GM20000 (cell line): ENCODE results near the gene XYLT1.

ENCODE experiments used
- DNase-seq: peaks from one replicate; pipeline ENCODE4 v3.0.0; 2012; ENCODE audit warnings: low spot score
- TF ChIP-seq, protein P1 (sequence below): IDR thresholded peaks from 2 replicates; pipeline ENCODE4 v1.5.1; 2012; ENCODE audit warnings: mild to moderate bottlenecking, control low read depth; ENCODE audit errors: extremely low read depth, missing control alignments

XYLT1 gene

DNA sequence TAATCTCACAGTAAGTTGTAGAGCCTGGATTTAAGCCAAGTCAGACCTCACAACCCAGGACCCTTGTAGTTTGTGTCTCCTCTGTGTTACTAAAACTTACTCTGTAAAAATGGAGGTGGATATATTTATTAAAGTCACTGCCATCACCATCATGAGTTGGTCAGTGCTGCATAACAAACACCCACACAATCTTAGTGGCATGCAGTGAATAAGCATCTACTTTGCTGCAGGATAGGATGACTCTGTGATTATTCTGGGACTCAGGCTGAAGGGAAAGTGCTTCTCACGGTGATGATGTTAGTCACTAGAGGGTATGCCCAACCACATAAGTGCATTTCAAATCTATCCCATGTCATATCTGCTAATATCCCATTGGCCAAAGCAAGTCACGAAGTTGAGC is 398.7 kb downstream of the XYLT1 start:
- TF ChIP-seq, protein P1, sequence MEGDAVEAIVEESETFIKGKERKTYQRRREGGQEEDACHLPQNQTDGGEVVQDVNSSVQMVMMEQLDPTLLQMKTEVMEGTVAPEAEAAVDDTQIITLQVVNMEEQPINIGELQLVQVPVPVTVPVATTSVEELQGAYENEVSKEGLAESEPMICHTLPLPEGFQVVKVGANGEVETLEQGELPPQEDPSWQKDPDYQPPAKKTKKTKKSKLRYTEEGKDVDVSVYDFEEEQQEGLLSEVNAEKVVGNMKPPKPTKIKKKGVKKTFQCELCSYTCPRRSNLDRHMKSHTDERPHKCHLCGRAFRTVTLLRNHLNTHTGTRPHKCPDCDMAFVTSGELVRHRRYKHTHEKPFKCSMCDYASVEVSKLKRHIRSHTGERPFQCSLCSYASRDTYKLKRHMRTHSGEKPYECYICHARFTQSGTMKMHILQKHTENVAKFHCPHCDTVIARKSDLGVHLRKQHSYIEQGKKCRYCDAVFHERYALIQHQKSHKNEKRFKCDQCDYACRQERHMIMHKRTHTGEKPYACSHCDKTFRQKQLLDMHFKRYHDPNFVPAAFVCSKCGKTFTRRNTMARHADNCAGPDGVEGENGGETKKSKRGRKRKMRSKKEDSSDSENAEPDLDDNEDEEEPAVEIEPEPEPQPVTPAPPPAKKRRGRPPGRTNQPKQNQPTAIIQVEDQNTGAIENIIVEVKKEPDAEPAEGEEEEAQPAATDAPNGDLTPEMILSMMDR: no peak
- DNase-seq: no peak

DNA sequence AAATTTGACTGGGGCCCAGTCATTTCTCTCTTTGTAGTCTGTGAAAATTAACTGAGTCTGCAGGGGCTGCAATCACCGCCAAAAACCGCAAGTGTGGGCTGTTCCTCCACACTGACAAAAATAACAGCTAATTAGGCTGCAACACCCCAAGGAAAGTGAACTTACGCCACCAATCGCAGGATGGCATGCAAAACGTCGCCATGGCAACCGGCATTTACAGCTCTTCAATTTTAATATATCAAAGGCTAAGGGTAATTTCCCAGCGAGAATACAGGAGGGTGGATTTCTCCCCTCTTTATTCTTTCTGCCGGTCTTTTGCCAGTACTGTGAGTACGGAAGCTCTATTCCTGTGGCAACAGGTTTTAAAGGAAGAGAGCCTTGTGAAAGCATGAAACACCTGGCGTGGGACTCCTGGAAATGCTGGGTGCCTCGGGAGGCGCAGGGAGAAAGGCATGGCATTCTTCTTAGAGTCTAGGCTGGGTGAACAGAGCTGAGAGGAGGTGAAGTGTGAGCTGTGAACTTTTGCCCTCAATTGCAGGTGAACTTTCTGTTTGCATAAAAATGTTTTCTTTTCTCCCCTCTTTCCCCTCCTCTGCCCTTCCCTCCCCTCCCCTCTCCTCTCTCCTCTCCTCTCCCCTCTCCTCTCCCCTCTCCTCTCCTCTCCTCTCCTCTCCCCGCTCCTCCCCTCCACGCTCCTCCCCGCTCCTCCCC is 399.7 kb downstream of the XYLT1 start:
- DNase-seq: peak; percentile 86
- TF ChIP-seq, protein P1: no peak

DNA sequence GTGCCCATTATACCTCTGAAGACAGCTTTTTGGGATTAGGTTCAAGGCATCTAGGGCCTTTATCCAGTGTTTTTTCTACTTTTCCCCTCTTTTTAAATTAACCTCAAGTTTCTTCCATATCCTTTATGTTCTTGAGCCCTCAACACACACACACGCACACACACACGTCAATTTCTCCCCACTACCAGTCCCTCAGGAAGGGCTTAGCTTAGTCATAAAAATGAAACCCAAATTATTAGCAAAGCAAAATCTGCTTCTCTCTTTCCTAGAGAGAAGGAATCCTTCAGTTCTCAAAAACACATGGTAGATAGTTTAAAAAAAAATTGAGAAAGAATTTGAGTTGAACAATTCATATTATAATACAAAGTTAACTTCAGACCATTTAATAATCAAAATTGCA is 401.1 kb downstream of the XYLT1 start:
- TF ChIP-seq, protein P1: no peak

DNA sequence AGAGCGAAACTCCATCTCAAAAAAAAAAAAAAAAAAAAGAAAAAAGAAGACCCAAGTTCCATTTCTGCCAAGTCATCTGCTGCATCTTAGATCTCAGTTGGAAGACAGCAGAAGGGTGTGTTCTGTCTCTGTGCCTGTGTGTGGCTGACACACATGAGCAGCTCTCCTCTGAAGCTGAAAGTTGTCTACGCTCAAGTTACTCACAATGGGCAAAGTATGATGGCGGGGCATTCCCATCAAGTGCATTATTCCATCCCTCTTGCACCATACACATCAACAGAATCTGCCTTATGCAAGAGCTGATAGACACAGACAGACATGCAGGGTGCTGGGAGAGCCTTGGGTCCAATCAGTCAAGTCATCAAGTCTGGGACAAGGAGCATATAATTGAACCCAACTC is 402.2 kb downstream of the XYLT1 start:
- TF ChIP-seq, protein P1: no peak
- DNase-seq: peak; percentile 36

More for the DNA sequence above, 401.1 kb downstream of the XYLT1 start:
- DNase-seq: no peak

DNA sequence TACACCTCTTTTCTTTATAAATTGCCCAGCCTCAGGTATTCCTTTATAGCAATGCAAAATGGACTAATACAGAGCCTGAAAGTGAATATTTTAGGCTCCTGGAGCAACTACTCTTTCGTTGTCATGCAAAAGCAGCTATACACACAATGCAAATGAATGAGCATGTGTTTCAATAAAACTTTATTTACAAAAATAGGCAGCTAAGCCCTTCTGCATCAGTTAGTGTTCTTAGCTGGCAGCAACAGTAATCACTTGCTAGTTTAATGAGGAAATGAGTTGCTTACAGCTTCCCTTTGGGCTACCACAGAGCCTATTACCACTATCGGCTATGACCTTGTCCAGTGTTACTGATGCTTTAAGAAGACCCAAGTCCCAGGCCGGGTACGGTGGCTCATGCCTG is 402.9 kb downstream of the XYLT1 start:
- no peak for DNase-seq
- TF ChIP-seq, protein P1: no peak

DNA sequence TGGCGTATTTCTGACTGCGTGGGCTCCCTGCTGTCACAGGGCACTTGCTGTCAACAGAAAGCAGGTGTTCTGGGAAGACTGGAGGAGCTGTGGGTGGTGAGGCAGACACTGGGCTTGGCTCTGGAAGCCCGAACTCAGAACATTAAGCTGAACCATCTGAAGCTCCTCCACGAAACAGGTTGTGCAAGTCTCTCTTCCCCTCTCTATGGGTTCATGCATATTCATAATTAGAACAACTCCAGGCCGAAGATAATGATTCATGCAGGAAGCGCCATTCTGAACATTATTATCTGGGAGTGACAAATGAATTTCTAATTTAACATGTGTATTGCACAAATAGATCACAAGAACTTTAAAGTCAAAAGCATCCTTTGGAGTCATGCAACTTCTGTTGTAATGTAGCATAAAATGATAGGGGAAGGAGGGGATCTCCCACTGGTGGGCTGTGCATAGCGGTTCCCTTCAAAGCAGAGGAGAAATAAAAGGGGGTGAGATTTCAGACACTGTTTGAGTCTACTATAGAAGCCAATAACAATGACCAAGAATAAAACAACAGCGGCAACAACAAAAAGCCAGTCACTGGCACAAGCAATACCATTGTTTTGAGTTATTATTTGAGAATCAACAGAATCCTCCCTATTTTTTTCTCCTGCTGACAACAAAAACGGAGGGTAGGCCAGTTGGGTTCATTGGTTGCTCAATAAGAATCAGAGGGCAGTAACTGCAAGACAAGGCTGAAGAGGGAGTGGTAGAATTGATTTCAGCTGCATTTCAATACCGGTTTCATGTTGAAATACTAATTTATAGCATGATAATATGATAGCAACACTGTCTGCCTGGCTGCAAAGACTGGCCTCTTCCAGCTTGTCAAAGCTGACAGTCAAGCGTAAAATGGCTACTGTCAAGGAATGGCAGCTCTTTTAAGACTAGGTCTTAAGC is 407.3 kb downstream of the XYLT1 start:
- TF ChIP-seq, protein P1: no peak
- no peak for DNase-seq

DNA sequence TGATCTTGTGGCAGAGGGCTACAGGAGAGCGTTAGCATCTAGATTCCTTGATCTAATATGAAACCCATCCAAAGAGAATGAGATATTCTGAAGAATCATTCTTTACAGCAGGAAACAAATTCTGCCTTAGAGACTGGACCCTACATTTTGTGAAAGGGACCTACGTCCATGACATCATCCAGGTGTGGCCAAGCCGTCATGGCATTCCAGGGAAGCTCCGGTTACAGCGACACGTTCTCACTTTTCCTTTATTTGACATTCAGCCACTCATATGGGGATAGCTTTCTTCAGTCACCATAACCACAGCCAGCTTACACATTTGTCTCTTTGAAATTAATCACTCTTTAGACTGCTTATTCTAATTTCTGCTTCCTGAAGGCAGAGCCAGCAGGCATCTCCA is 408.1 kb downstream of the XYLT1 start:
- TF ChIP-seq, protein P1: no peak
- no peak for DNase-seq
